Tibial artery (tissue), 4 donors: ENCODE results near the gene SUN3.

Experiments used
- DNase-seq, 2 donors: peaks; one replicate each; pipeline ENCODE4 v3.0.0-alpha.2; 2019
- H3K27ac ChIP-seq, 2 donors: fragments of 200-600 bp; sonication (generic) in 1 of 2; 1 replicate in 1 of 2; 2 replicates in 1 of 2; pipeline ENCODE4 v1.5.1; 2018 to 2019; ENCODE audit warnings: mild to moderate bottlenecking in 1 of 2
- H3K27me3 ChIP-seq, 2 donors: fragments of 200-600 bp; sonication (generic) in 1 of 2; one replicate each; pipeline versions ENCODE4 v1.5.1 to v1.6.0; 2016 to 2019
- H3K36me3 ChIP-seq, 3 donors: fragments of 200-600 bp; sonication (generic) in 2 of 3; one replicate each; pipeline ENCODE4 v1.5.1; 2016 to 2019; ENCODE audit warnings: mild to moderate bottlenecking in 2 of 3
- H3K4me1 ChIP-seq, 4 donors: fragments of 200-600 bp; sonication (generic) in 2 of 4; 1 replicate in 3 of 4; 2 replicates in 1 of 4; pipeline ENCODE4 v1.5.1; 2016 to 2019
- H3K4me3 ChIP-seq, 2 donors: fragments of 200-600 bp; sonication (generic) in 1 of 2; 1 replicate in 1 of 2; 2 replicates in 1 of 2; pipeline ENCODE4 v1.5.1; 2018 to 2019; ENCODE audit warnings: mild to moderate bottlenecking in 2 of 2
- H3K9me3 ChIP-seq, 3 donors: fragments of 200-600 bp; sonication (generic) in 1 of 3; one replicate each; pipeline ENCODE4 v1.5.1; 2016 to 2019
- intact Hi-C: fragments of 100-400 bp; cut with DNase I; formaldehyde crosslinking; loops from one replicate; pipeline ENCODE4 v1.15.0; 2023; ENCODE audit warnings: low total_unique reads
- TF ChIP-seq, protein P1 (sequence below), 2 experiments: fragments of 200-600 bp in 1 of 2; fragments of 450-650 bp in 1 of 2; IDR thresholded peaks; one replicate each; pipeline ENCODE4 v1.5.1; 2017 to 2019; ENCODE audit warnings: antibody characterized with exemption in 2 of 2, mild to moderate bottlenecking in 1 of 2, moderate library complexity in 1 of 2

The SUN3 gene

DNA sequence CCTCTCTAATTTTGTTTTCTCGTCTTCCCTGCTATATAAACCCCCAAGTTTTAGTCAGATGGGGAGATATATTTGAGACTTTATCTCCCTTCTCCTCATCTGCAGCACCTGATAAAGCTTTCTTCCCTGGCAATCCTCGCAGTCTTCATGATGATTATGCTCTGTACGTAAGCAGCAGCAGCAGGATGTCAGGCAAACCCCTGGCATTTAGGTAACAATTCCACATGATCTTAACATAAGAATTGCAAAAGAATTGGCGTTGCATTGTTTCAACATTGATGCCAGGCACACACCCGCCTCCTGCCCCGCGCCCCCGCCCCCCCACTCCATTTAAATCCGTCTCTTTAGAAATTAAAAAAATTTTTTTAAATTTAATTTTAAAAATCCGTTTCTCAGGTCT lies 86.8 kb downstream of the SUN3 start:
- TF ChIP-seq, protein P1, sequence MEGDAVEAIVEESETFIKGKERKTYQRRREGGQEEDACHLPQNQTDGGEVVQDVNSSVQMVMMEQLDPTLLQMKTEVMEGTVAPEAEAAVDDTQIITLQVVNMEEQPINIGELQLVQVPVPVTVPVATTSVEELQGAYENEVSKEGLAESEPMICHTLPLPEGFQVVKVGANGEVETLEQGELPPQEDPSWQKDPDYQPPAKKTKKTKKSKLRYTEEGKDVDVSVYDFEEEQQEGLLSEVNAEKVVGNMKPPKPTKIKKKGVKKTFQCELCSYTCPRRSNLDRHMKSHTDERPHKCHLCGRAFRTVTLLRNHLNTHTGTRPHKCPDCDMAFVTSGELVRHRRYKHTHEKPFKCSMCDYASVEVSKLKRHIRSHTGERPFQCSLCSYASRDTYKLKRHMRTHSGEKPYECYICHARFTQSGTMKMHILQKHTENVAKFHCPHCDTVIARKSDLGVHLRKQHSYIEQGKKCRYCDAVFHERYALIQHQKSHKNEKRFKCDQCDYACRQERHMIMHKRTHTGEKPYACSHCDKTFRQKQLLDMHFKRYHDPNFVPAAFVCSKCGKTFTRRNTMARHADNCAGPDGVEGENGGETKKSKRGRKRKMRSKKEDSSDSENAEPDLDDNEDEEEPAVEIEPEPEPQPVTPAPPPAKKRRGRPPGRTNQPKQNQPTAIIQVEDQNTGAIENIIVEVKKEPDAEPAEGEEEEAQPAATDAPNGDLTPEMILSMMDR (IDR thresholded peaks at IDR 0.05), result no peak
- H3K4me3 ChIP-seq, result no peak overlapping the region
- peaks cover 0 to 22% (median 16%) of the 10 kb centered on the region in 4 donors for H3K4me1 ChIP-seq
- intact Hi-C loops, result no loop called here
- no peaks in the 10 kb centered on the region for H3K36me3 ChIP-seq
- H3K9me3 ChIP-seq, result no peaks in the 10 kb centered on the region
- no peak for DNase-seq
- no peaks in the 10 kb centered on the region for H3K27me3 ChIP-seq
- H3K27ac ChIP-seq, result peak overlapping the region; percentile 52 to 70

DNA sequence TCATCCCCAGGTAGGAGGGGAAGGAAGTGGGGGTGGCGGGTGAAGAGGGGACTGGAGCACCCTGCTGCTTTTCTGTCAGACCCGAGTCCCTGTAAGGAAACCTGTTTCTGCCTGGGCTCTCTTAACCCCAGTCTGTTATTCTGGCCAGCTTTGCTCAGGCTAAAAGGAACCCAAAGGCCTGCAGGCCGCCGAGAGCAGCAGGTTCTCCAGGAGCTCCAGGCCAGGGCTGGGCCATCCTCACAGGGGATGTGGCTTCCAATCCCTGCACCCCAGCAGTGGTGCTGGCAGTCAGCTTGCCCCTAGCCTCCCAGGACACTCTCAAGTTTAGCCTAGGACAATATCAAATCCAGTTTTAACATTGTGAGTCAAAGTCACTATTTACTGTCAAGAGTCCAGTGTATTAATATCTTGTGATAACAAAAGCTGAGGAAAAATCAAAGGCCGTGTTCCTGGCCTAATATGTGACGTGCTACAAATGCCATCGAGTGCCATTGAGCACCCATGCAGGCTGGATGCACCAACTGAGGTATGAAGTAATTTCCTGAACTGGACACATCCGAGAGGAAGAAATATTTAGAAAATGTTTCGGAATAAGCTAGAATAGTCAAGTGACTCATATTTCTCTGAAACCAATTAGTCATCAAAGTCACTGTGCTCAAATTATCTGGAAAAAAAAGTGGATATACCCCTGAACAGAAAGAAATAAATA lies 87.6 kb downstream of the SUN3 start:
- intact Hi-C loops, result no loop called here
- DNase-seq, result peak in 1 of 2 donors; percentile 62

DNA sequence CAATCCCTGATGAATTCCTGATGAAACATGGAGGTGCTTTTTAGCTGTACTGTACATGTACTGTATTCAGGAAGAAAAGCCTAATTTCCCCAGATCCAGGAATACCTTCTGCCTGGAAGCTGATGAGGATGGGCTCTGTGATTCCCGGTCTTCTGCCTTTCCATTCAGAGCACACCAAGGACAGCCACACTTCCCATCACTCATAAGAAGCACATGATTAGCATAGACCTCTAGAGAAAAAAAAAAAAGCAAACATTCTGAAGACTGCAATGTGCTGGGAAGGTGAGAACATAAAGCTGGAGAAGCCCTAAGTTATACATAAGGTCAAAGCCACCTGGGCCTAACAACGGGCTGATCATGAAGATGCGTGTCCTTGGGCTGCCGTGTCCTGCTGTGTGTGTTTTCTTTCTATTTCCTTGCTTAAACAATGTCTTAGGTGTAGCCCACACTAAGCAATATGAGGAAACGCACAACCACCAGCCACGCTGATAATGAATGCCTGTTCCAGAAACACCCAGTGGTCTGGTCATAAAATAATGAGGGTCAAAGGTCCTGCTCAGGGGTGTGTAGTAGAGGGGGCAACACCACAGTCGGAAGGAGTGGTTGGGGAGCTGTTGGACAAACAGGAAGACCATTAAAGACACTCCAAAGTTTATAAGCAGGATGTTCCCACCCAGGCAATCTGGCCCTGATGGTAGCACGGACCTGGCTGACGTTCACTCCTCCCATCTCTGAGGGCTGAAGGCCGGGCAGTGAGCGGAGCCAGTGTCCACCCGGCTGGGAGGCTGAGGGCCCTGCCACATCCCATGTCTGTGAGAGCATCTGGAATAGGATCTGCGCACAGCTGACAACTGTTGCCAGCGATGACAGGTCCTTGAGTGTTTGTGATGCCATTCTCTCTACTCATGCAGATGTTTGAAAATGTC lies 88.6 kb downstream of the SUN3 start:
- DNase-seq, result no peak
- peaks cover 0 to 22% (median 16%) of the 10 kb centered on the region in 4 donors for H3K4me1 ChIP-seq
- H3K27me3 ChIP-seq, result no peaks in the 10 kb centered on the region
- H3K36me3 ChIP-seq, result no peaks in the 10 kb centered on the region
- H3K4me3 ChIP-seq, result no peak overlapping the region
- TF ChIP-seq, protein P1 (IDR thresholded peaks at IDR 0.05), result no peak
- H3K9me3 ChIP-seq, result no peaks in the 10 kb centered on the region
- intact Hi-C loops, result no loop called here
- H3K27ac ChIP-seq, result peak overlapping the region; percentile 52 to 70

More for the DNA sequence above, 87.6 kb downstream of the SUN3 start:
- H3K27ac ChIP-seq, result peak overlapping the region; percentile 52 to 70
- H3K4me1 ChIP-seq, result peaks cover 0 to 22% (median 16%) of the 10 kb centered on the region in 4 donors
- H3K4me3 ChIP-seq, result no peak overlapping the region
- TF ChIP-seq, protein P1 (IDR thresholded peaks at IDR 0.05), result no peak
- H3K36me3 ChIP-seq, result no peaks in the 10 kb centered on the region
- H3K9me3 ChIP-seq, result no peaks in the 10 kb centered on the region
- H3K27me3 ChIP-seq, result no peaks in the 10 kb centered on the region

DNA sequence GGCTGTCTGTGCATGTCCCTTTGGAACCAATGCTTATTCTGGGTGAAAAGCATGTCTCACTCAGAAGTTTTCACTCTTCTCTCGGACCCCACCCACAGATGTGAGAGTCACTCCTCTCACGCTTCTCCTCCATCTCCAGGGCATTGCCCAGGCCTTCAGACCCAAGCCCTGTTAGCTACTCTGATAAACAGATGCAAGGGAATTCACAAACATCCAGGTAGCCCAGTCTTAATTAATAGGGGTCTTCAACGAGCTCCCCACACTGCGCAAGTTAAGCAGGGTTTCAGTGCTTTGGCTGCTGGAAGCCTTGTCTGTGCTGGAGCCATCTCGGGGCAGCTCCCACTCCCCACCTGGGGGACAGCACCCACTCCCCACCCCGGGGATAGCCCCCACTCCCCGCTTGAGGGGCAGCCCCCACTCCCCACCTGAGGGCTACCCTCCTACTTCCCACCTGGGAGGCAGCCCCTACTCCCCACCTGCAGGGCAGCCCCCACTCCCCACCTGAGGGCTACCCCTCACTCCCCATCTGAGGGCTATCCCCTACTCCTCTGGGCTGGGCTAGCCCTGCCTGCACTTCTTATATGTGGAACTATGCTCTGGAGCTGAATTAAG lies 89.4 kb downstream of the SUN3 start:
- Histone ChIP-seq H3K36me3 (no peaks in the 10 kb centered on the region), H3K4me1 (peaks cover 0 to 22% (median 16%) of the 10 kb centered on the region in 4 donors), H3K9me3 (no peaks in the 10 kb centered on the region), H3K27me3 (no peaks in the 10 kb centered on the region), H3K27ac (peak overlapping the region in 1 of 2 donors; percentile 52), H3K4me3 (no peak overlapping the region)
- DNase-seq, result no peak
- TF ChIP-seq, protein P1 (IDR thresholded peaks at IDR 0.05), result no peak
- intact Hi-C loops, result no loop called here

DNA sequence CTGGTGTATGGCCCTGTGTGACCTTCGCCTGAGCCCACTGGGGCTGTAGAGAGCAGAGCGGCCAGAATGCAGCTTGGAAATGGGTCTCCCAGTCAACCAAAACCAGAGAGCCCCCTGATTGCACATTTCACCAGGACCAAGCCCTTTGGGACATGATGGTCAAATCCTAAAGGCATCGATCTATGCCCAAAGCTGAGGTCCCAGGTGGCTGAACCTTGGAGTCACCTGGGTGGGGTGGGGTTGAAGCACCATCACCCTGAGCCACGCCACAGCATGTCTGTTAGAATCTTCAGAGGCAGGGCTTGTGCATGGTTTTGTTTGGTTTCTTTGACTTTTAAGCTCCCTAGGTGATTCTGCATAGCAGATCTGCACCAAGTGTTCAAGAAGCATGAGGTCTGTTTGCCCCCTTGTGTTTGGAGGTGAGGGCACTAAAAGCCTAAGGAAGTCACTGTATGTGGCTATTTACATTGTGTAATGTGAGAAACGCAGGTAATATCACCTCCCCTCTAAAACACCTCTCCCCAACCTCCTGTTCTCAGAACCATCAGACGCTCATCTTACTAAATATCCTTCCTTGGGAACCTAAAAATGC lies 90.2 kb downstream of the SUN3 start:
- Histone ChIP-seq H3K27ac (no peak overlapping the region), H3K4me1 (peaks cover 0 to 22% (median 16%) of the 10 kb centered on the region in 4 donors), H3K27me3 (no peaks in the 10 kb centered on the region), H3K9me3 (no peaks in the 10 kb centered on the region), H3K4me3 (no peak overlapping the region), H3K36me3 (no peaks in the 10 kb centered on the region)
- intact Hi-C loops, result no loop called here
- no peak for DNase-seq
- TF ChIP-seq, protein P1 (IDR thresholded peaks at IDR 0.05), result no peak
